Nephron progenitor cell (in vitro differentiated cells): ENCODE data around the gene NHS.

Experiments used
- DNase-seq: peaks from one replicate; pipeline ENCODE4 v3.0.0; 2021
- H3K27ac Mint-ChIP-seq: 2 replicates; pipeline ENCODE4 v1.8.0; 2021; ENCODE audit warnings: mild to moderate bottlenecking, moderate library complexity, mixed read lengths
- H3K27me3 Mint-ChIP-seq: 2 replicates; pipeline ENCODE4 v1.8.0; 2021; ENCODE audit warnings: mild to moderate bottlenecking, low read depth, mixed read lengths; ENCODE audit not compliant: poor library complexity
- H3K36me3 Mint-ChIP-seq: 2 replicates; pipeline ENCODE4 v1.8.0; 2021; ENCODE audit warnings: low read depth, mixed read lengths
- H3K4me1 Mint-ChIP-seq: 2 replicates; pipeline ENCODE4 v1.8.0; 2021; ENCODE audit warnings: mixed read lengths
- H3K4me3 Mint-ChIP-seq: 2 replicates; pipeline ENCODE4 v1.8.0; 2021; ENCODE audit warnings: mild to moderate bottlenecking, moderate library complexity, mixed read lengths
- H3K9me3 Mint-ChIP-seq: 2 replicates; pipeline ENCODE4 v1.8.0; 2021; ENCODE audit warnings: mild to moderate bottlenecking, moderate library complexity, mixed read lengths
- TF ChIP-seq, protein P1 (sequence below): fragments of 200-600 bp; sonication (generic); IDR thresholded peaks from 2 replicates; pipeline ENCODE4 v1.5.0; 2021; ENCODE audit warnings: antibody characterized with exemption

Gene NHS

DNA sequence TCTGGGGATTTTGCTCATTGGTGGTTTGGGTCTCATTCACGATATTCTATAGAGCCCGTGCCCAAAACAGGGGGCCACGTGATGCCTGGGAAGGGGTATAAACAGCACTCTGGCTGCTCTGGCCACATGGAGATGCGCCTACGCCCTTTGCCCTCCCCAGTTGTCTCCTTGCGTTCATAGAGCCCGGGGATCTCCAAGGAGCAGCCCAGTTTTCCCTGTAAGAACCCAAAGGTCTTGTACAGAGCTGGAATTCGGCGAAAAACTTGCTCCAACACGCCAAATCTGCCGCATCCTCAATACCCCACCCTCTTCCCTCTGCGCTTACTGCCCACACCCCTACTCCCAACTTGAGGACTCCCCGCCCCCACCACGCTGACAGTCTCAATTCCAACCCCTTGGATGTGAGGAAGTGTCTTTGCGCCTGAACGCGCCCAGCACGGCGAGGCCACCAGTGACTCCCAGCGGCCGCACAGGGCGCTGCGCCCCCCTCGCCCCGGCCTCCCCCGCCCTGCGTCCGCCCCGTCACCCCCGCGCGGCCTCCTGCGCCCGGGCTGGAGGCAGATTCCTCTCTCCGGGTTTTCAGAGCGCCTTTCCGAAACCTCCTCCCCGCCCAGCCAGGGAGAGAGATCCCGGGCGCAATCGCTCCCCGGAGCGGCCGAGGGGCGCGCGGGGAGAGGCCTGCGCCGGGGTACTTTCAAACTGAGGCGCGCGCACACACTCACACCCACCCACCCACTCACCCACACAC lies at the start of gene NHS:
NHS (plus strand) TSS at position 582 of the 748 bp plus-strand sequence. CDS start 558 bp downstream, outside the sequence.
- H3K4me3 Mint-ChIP-seq: peak within 1 kb of the TSS; percentile 91
- peaks cover 13% of the 10 kb centered on the region for H3K9me3 Mint-ChIP-seq
- peaks cover 16% of the 10 kb centered on the region for H3K36me3 Mint-ChIP-seq
- peaks cover 6% of the 10 kb centered on the region for H3K27me3 Mint-ChIP-seq
- peaks cover 60% of the 10 kb centered on the region for H3K4me1 Mint-ChIP-seq
- TF ChIP-seq, protein P1, sequence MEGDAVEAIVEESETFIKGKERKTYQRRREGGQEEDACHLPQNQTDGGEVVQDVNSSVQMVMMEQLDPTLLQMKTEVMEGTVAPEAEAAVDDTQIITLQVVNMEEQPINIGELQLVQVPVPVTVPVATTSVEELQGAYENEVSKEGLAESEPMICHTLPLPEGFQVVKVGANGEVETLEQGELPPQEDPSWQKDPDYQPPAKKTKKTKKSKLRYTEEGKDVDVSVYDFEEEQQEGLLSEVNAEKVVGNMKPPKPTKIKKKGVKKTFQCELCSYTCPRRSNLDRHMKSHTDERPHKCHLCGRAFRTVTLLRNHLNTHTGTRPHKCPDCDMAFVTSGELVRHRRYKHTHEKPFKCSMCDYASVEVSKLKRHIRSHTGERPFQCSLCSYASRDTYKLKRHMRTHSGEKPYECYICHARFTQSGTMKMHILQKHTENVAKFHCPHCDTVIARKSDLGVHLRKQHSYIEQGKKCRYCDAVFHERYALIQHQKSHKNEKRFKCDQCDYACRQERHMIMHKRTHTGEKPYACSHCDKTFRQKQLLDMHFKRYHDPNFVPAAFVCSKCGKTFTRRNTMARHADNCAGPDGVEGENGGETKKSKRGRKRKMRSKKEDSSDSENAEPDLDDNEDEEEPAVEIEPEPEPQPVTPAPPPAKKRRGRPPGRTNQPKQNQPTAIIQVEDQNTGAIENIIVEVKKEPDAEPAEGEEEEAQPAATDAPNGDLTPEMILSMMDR: peak; percentile 62
- peak; percentile 90 for DNase-seq
- H3K27ac Mint-ChIP-seq: no peak within 1 kb of the TSS

DNA sequence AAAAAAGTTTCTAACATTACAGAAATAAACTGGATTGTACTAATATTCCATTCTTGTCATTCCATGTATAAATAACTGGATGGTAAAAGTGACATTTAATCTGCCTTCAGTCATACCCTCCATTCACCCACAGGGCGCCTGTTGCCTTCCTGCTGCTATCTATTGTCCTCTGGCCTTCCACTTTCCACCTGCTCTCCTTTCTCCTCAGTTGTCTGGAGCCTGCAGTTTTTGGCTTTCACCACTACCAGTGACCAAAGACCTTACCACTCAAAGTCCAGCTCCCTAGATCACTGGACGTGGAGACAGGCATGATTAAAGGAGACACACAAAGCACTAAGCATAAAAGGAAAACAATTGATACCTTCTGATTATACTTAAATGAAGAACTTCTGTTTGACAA lies 46.2 kb upstream of the NHS start:
- no peak for DNase-seq

DNA sequence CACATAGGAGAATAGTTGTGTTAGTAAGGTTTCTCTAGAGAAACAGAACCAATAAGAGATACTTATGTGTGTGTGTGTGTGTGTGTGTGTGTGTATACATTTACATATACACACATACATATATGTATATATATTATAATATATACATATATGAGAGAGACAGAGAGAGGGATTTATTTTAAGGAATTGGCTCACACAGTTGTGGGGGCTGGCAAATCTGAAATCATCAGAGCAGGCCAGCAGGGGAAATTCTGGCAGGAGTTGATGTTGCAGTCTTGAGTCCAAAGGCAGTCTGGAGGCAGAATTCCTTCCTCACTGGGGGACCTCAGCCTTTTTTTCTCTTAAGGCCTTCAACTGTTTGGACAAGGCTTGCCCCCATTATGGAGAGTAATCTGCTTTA lies 38.6 kb upstream of the NHS start:
- TF ChIP-seq, protein P1: no peak
- no peaks in the 10 kb centered on the region for H3K27me3 Mint-ChIP-seq
- H3K4me3 Mint-ChIP-seq: no peak overlapping the region
- H3K4me1 Mint-ChIP-seq: no peaks in the 10 kb centered on the region
- peaks cover 8% of the 10 kb centered on the region for H3K9me3 Mint-ChIP-seq
- no peak for DNase-seq
- no peaks in the 10 kb centered on the region for H3K36me3 Mint-ChIP-seq
- no peak overlapping the region for H3K27ac Mint-ChIP-seq

More for the DNA sequence above, 46.2 kb upstream of the NHS start:
- no peak overlapping the region for H3K27ac Mint-ChIP-seq
- H3K9me3 Mint-ChIP-seq: peaks cover 4% of the 10 kb centered on the region
- H3K27me3 Mint-ChIP-seq: peaks cover 10% of the 10 kb centered on the region
- H3K4me3 Mint-ChIP-seq: no peak overlapping the region
- no peaks in the 10 kb centered on the region for H3K4me1 Mint-ChIP-seq
- no peaks in the 10 kb centered on the region for H3K36me3 Mint-ChIP-seq
- TF ChIP-seq, protein P1: no peak

DNA sequence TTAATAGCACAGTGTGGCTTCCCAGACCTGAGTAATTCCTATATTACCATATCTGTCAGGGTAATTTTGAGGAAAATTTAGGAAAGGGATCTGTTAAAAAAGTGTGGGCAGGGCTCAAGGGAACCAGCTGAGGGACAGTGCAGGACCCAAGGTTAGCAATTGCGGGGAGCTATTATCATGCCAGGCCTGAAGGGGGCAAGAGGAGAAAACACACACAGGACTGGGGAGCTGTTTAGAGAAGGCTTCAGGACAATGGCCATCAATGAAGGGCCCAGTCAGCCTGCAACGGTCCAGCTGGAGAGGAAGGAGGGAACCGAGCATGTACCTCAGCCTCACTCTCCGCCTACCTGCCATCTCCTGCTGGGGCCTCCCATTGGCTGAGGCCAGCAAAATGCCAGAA lies 19.0 kb upstream of the NHS start:
- peaks cover 8% of the 10 kb centered on the region for H3K36me3 Mint-ChIP-seq
- H3K4me3 Mint-ChIP-seq: no peak overlapping the region

DNA sequence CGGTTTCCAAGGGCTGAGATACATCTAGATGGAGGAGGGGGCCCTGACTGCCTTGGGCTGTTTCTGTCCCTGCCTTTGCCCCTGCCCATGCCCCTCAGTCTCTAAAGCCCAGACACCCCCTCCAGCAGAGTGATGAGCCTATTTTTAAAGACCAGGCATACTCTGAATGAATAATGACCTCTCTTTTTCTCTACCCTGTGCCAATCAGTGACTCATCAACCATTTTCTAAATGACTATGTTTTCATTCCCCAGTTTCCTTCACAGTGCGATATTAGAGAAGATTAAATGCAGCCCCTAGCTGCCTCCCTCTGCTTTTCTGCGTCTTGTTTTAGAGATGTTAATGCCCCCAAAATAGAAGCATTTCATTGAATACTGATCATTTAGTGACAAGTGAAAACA lies 15.5 kb upstream of the NHS start:
- DNase-seq: no peak
- Mint-ChIP-seq H3K36me3 (no peaks in the 10 kb centered on the region), H3K27ac (no peak overlapping the region), H3K27me3 (peaks cover 8% of the 10 kb centered on the region), H3K4me3 (no peak overlapping the region), H3K9me3 (no peaks in the 10 kb centered on the region), H3K4me1 (no peaks in the 10 kb centered on the region)
- TF ChIP-seq, protein P1: no peak

More for the DNA sequence above, 19.0 kb upstream of the NHS start:
- Mint-ChIP-seq H3K4me1 (no peaks in the 10 kb centered on the region), H3K27me3 (peaks cover 8% of the 10 kb centered on the region), H3K9me3 (peaks cover 16% of the 10 kb centered on the region), H3K27ac (no peak overlapping the region)
- TF ChIP-seq, protein P1: no peak
- no peak for DNase-seq

DNA sequence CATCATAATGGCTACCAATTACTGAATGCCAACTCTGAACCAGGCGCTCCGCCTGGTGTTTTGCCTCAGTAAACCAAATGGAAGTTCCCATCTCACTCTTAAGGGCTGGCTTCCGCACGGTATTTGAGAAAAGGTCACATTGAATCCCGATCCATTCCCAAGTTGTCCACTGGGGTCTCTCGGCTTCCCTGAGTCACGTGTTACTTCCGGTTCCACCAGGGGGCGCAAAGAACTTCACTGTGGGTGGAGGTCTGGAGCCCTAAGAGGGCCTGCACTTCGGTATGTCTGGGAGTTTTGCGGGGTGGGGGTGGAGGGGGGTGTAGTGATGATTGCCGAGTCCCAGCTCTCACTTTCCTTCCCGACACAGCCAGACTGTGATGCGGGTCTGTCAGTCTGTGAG lies 13.4 kb upstream of the NHS start:
- no peak overlapping the region for H3K4me3 Mint-ChIP-seq
- TF ChIP-seq, protein P1: peak; percentile 38
- H3K27me3 Mint-ChIP-seq: peaks cover 8% of the 10 kb centered on the region
- no peaks in the 10 kb centered on the region for H3K36me3 Mint-ChIP-seq
- no peak overlapping the region for H3K27ac Mint-ChIP-seq
- DNase-seq: peak; percentile 53
- H3K4me1 Mint-ChIP-seq: no peaks in the 10 kb centered on the region
- H3K9me3 Mint-ChIP-seq: no peaks in the 10 kb centered on the region
